Activated naive CD8-positive, alpha-beta T cell treated with anti-CD3 and anti-CD28 coated beads, Interleukin-2, amount 50 U/mL, for 24 hours (primary cell): ENCODE data around the gene ARID2.

Source experiments
- ATAC-seq: fragments of 150-1000 bp; cut with Tn5 transposase; one replicate; pipeline ENCODE4 v1.10.0; 2021
- DNase-seq: peaks from one replicate; pipeline ENCODE4 v3.0.0; 2021
- H3K27ac Mint-ChIP-seq: one replicate; pipeline ENCODE4 v1.8.0; 2021; ENCODE audit warnings: mild to moderate bottlenecking, mixed read lengths
- H3K27me3 Mint-ChIP-seq: one replicate; pipeline ENCODE4 v1.8.0; 2021; ENCODE audit warnings: mixed read lengths
- H3K36me3 Mint-ChIP-seq: one replicate; pipeline ENCODE4 v1.8.0; 2021; ENCODE audit warnings: low read depth, mixed read lengths
- H3K4me1 Mint-ChIP-seq: one replicate; pipeline ENCODE4 v1.8.0; 2021; ENCODE audit warnings: mixed read lengths
- H3K4me3 Mint-ChIP-seq: one replicate; pipeline ENCODE4 v1.8.0; 2021; ENCODE audit warnings: mild to moderate bottlenecking, moderate library complexity, mixed read lengths
- H3K9me3 Mint-ChIP-seq: one replicate; pipeline ENCODE4 v1.8.0; 2021; ENCODE audit warnings: mixed read lengths

Gene ARID2, protein sequence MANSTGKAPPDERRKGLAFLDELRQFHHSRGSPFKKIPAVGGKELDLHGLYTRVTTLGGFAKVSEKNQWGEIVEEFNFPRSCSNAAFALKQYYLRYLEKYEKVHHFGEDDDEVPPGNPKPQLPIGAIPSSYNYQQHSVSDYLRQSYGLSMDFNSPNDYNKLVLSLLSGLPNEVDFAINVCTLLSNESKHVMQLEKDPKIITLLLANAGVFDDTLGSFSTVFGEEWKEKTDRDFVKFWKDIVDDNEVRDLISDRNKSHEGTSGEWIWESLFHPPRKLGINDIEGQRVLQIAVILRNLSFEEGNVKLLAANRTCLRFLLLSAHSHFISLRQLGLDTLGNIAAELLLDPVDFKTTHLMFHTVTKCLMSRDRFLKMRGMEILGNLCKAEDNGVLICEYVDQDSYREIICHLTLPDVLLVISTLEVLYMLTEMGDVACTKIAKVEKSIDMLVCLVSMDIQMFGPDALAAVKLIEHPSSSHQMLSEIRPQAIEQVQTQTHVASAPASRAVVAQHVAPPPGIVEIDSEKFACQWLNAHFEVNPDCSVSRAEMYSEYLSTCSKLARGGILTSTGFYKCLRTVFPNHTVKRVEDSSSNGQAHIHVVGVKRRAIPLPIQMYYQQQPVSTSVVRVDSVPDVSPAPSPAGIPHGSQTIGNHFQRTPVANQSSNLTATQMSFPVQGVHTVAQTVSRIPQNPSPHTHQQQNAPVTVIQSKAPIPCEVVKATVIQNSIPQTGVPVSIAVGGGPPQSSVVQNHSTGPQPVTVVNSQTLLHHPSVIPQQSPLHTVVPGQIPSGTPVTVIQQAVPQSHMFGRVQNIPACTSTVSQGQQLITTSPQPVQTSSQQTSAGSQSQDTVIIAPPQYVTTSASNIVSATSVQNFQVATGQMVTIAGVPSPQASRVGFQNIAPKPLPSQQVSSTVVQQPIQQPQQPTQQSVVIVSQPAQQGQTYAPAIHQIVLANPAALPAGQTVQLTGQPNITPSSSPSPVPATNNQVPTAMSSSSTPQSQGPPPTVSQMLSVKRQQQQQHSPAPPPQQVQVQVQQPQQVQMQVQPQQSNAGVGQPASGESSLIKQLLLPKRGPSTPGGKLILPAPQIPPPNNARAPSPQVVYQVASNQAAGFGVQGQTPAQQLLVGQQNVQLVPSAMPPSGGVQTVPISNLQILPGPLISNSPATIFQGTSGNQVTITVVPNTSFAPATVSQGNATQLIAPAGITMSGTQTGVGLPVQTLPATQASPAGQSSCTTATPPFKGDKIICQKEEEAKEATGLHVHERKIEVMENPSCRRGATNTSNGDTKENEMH (N-terminal part only)

DNA sequence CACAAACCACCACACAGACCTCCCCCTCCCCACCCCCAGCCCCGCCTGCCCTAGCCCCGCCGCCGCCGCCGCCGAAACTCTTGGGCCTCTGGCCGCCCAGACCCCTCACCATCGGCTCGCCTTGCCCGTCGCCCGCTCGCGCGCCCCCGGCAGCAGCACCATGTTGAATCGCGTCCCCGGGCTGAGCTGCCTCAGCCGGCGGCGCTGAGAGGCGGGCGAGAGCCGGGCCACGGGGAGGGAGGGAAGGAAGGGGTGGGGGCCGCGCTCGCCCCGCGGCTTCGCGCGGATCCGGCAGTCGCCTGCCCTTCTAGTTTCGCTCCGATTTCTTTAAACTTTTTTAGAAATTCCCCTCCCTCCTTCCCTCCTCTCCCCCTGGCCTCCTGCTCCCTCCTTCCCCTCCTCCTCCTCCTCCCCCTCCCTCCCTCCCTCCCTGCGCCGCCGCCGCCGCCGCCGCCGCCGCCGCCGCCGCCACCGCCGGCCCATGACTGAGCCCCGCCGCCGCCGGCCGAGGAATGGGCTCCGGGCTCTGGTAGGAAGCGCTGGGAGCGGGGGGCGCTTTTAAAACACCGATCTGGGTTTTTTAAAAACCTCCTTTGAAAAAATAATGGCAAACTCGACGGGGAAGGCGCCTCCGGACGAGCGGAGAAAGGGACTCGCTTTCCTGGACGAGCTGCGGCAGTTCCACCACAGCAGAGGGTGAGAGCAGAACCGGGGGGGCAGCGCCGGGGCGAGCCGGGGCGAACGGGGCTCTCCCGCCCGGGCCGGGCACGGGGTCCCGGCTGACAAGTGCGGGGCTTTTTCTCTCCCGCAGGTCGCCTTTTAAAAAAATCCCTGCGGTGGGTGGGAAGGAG is at the start of gene ARID2:
Gene ARID2 (plus strand): TSS at position 474 of the 851 bp plus-strand sequence. CDS start 131 bp downstream, at position 605.
- DNase-seq (peak; percentile 70), ATAC-seq (peak; percentile 31)
- peaks cover 40% of the 10 kb centered on the region for H3K4me1 Mint-ChIP-seq
- H3K9me3 Mint-ChIP-seq: no peaks in the 10 kb centered on the region
- no peaks in the 10 kb centered on the region for H3K27me3 Mint-ChIP-seq
- H3K4me3 Mint-ChIP-seq: peak within 1 kb of the TSS; percentile 89
- peaks cover 15% of the 10 kb centered on the region for H3K36me3 Mint-ChIP-seq
- peak within 1 kb of the TSS; percentile 100 for H3K27ac Mint-ChIP-seq

GRCh38 chr12:45680362-45680761 is 49.1 kb upstream of the ARID2 start:
- Mint-ChIP-seq H3K27ac (no peak overlapping the region), H3K4me1 (no peaks in the 10 kb centered on the region), H3K4me3 (no peak overlapping the region), H3K36me3 (no peaks in the 10 kb centered on the region), H3K9me3 (no peaks in the 10 kb centered on the region), H3K27me3 (no peaks in the 10 kb centered on the region)
- no peak for DNase-seq
- ATAC-seq: no peak

GRCh38 chr12:45681465-45681864 is 48.0 kb upstream of the ARID2 start:
- Mint-ChIP-seq H3K4me1 (peaks cover 8% of the 10 kb centered on the region), H3K9me3 (no peaks in the 10 kb centered on the region), H3K27ac (no peak overlapping the region), H3K36me3 (no peaks in the 10 kb centered on the region), H3K27me3 (no peaks in the 10 kb centered on the region), H3K4me3 (no peak overlapping the region)
- DNase-seq (no peak), ATAC-seq (peak; percentile 72)

GRCh38 chr12:45685680-45686079 is 43.8 kb upstream of the ARID2 start:
- Mint-ChIP-seq H3K4me3 (no peak overlapping the region), H3K4me1 (peaks cover 18% of the 10 kb centered on the region), H3K27ac (no peak overlapping the region), H3K36me3 (no peaks in the 10 kb centered on the region), H3K9me3 (no peaks in the 10 kb centered on the region), H3K27me3 (no peaks in the 10 kb centered on the region)
- ATAC-seq (peak; percentile 41), DNase-seq (no peak)

DNA sequence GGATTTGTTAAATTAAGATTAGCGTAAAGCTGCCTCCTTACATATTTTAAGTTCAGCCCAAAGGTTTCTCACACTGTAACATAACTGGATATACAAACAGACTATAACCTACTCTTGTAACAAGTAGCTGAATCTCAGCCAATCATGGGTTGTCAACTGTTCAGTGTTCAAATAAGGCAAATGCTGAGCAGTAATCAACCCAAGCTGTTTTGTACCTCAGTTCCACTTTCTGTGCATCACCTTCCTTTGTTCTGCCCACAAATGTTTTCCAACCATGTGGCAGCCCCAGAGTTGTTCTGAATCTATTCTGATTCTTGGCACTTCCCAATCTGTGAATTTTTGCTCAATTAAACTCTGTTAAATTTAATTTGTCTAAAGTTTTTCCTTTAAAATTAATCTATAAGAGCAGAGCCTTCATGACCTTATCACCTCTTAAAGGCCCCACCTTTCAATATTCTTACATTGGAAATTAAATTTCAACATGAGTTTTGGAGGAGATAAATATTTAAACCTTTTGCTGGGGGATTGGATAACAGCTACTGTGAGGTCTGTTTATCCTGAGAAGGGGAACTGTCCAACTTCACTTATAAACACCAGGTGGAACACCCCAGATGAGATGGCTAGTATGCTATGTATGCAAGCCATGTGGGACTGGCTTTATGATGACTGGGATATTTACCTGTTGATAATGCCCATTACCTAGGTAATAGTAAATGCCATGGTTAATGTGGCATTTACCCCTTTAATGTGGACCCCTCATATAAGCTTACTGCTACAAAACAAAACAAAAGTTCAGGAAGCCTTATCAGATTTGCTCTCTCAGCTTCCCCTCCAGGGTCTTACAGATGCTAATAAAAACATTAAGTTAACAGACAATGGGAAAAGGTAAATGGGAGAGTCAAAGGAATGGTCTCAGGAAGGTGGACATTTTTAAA is 42.2 kb upstream of the ARID2 start:
- Mint-ChIP-seq H3K4me3 (no peak overlapping the region), H3K27ac (no peak overlapping the region), H3K36me3 (no peaks in the 10 kb centered on the region), H3K4me1 (peaks cover 18% of the 10 kb centered on the region), H3K27me3 (no peaks in the 10 kb centered on the region), H3K9me3 (no peaks in the 10 kb centered on the region)
- DNase-seq (no peak), ATAC-seq (peak; percentile 66)

GRCh38 chr12:45688183-45688582 is 41.3 kb upstream of the ARID2 start:
- Mint-ChIP-seq H3K9me3 (no peaks in the 10 kb centered on the region), H3K27ac (no peak overlapping the region), H3K36me3 (no peaks in the 10 kb centered on the region), H3K27me3 (no peaks in the 10 kb centered on the region), H3K4me3 (no peak overlapping the region), H3K4me1 (peaks cover 19% of the 10 kb centered on the region)
- ATAC-seq (no peak), DNase-seq (no peak)

- Mint-ChIP-seq H3K4me3 (no peak overlapping the region), H3K9me3 (peaks cover 4% of the 10 kb centered on the region), H3K4me1 (peaks cover 2% of the 10 kb centered on the region), H3K27ac (no peak overlapping the region), H3K27me3 (no peaks in the 10 kb centered on the region), H3K36me3 (peaks cover 2% of the 10 kb centered on the region)
- no peak for DNase-seq
- ATAC-seq: no peak
Measured at GRCh38 chr12:45695035-45695434, 34.5 kb upstream of the ARID2 start.

GRCh38 chr12:45695606-45696005 is 33.9 kb upstream of the ARID2 start:
- no peak overlapping the region for H3K27ac Mint-ChIP-seq

GRCh38 chr12:45696049-45696448 is 33.5 kb upstream of the ARID2 start:
- no peak overlapping the region for H3K27ac Mint-ChIP-seq

More at GRCh38 chr12:45695606-45696005, 33.9 kb upstream of the ARID2 start:
- Mint-ChIP-seq H3K4me3 (no peak overlapping the region), H3K36me3 (peaks cover 2% of the 10 kb centered on the region), H3K27me3 (no peaks in the 10 kb centered on the region), H3K4me1 (peaks cover 2% of the 10 kb centered on the region), H3K9me3 (peaks cover 4% of the 10 kb centered on the region)
- DNase-seq (no peak), ATAC-seq (no peak)

DNA sequence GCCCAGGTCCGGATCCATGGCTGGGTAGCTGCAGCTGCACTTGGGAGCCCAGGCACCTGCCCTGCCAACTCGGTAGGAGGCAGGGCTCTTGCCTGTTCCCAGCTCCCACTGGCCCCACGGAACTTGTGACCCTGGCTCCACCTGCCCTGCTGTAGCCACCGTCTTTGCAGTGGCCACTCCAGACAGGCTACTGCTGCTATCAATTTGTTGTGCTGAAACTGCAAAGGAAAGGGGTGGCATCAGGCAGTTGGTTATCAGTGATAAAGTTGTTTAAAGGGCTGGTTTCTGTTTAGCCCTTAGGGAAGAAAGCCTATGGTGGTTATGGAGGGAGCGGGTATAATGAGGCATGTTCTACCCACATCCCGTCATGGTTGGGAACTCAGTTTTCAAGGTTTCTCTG is 32.1 kb upstream of the ARID2 start:
- H3K4me1 Mint-ChIP-seq: peaks cover 2% of the 10 kb centered on the region

More at GRCh38 chr12:45696049-45696448, 33.5 kb upstream of the ARID2 start:
- H3K9me3 Mint-ChIP-seq: peaks cover 7% of the 10 kb centered on the region
- ATAC-seq (no peak), DNase-seq (no peak)
- peaks cover 2% of the 10 kb centered on the region for H3K4me1 Mint-ChIP-seq
- peaks cover 3% of the 10 kb centered on the region for H3K36me3 Mint-ChIP-seq
- no peak overlapping the region for H3K4me3 Mint-ChIP-seq
- H3K27me3 Mint-ChIP-seq: no peaks in the 10 kb centered on the region

DNA sequence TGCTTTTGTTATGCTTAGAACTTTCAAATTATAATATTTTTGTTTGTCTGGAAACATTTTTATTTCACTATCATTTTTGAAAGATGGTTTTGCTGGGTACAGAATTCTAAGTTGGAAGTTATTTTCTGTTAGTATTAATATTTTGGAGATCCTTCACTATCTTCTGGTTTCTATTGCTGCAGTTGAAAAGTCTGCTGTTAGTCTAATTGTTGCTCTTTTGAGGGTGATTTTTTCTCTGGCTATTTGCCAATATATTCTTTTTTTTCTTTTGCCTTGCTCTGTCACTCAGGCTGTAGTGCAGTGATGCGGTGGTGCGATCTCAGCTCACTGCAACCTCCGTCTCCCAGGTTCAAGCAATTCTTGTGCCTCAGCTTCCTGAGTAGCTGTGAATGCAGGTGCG is 28.2 kb upstream of the ARID2 start:
- Mint-ChIP-seq H3K36me3 (peaks cover 3% of the 10 kb centered on the region), H3K4me1 (no peaks in the 10 kb centered on the region), H3K27ac (no peak overlapping the region), H3K27me3 (no peaks in the 10 kb centered on the region), H3K4me3 (no peak overlapping the region), H3K9me3 (peaks cover 7% of the 10 kb centered on the region)
- DNase-seq (no peak), ATAC-seq (no peak)

More for the DNA sequence above, 32.1 kb upstream of the ARID2 start:
- peaks cover 3% of the 10 kb centered on the region for H3K36me3 Mint-ChIP-seq
- ATAC-seq (no peak), DNase-seq (no peak)
- no peaks in the 10 kb centered on the region for H3K27me3 Mint-ChIP-seq
- peaks cover 12% of the 10 kb centered on the region for H3K9me3 Mint-ChIP-seq
- H3K4me3 Mint-ChIP-seq: no peak overlapping the region
- H3K27ac Mint-ChIP-seq: no peak overlapping the region

GRCh38 chr12:45703942-45704341 is 25.6 kb upstream of the ARID2 start:
- H3K9me3 Mint-ChIP-seq: peaks cover 7% of the 10 kb centered on the region
- no peaks in the 10 kb centered on the region for H3K4me1 Mint-ChIP-seq
- no peak overlapping the region for H3K27ac Mint-ChIP-seq
- ATAC-seq (no peak), DNase-seq (no peak)
- H3K4me3 Mint-ChIP-seq: no peak overlapping the region
- peaks cover 1% of the 10 kb centered on the region for H3K36me3 Mint-ChIP-seq
- no peaks in the 10 kb centered on the region for H3K27me3 Mint-ChIP-seq

- Mint-ChIP-seq H3K27ac (no peak overlapping the region), H3K9me3 (peaks cover 7% of the 10 kb centered on the region), H3K27me3 (no peaks in the 10 kb centered on the region), H3K4me1 (no peaks in the 10 kb centered on the region), H3K36me3 (peaks cover 1% of the 10 kb centered on the region), H3K4me3 (no peak overlapping the region)
- ATAC-seq (no peak), DNase-seq (no peak)
Measured at GRCh38 chr12:45704968-45705367, 24.5 kb upstream of the ARID2 start.
